MG63 (cell line): Measurements from ENCODE around the gene PTPRM. TPM values are rescaled to one million over a fixed set of nuclear protein-coding genes. Genes with fewer than 3 reads are reported as not detected.

Source experiments
- DNase-seq: peaks from one replicate; pipeline ENCODE4 v3.0.0-alpha.2; 2020
- H3K27me3 ChIP-seq: fragments of 250-450 bp; sonication (Bioruptor Pico); 2 replicates; pipeline ENCODE4 v1.5.1; 2020; ENCODE audit warnings: mild to moderate bottlenecking, moderate library complexity
- H3K36me3 ChIP-seq: fragments of 250-450 bp; sonication (Bioruptor Pico); 2 replicates; pipeline ENCODE4 v1.5.1; 2020; ENCODE audit warnings: mild to moderate bottlenecking, moderate library complexity
- H3K4me3 ChIP-seq: fragments of 250-450 bp; sonication (Bioruptor Pico); 2 replicates; pipeline ENCODE4 v1.5.1; 2020; ENCODE audit warnings: mild to moderate bottlenecking, moderate library complexity
- H3K9me3 ChIP-seq: fragments of 250-450 bp; sonication (Bioruptor Pico); 2 replicates; pipeline ENCODE4 v1.5.1; 2020; ENCODE audit warnings: mild to moderate bottlenecking, moderate library complexity
- total RNA-seq: library from RNA; depleted of rRNA; stranded (reverse); fragments of >200 nt; shearing (Covaris generic); gene quantifications from 2 replicates; pipeline ENCODE4 v1.2.3, GENCODE V29; 2014; ENCODE audit warnings: low replicate concordance

Gene PTPRM
- total RNA-seq, 1 experiment from 2014 or later, result 13.2 TPM

GRCh38 chr18:8073167-8073566, 506.1 kb downstream of the PTPRM start:
- Histone ChIP-seq H3K4me3 (no peak overlapping the region), H3K9me3 (no peaks in the 10 kb centered on the region), H3K27me3 (no peaks in the 10 kb centered on the region), H3K36me3 (no peaks in the 10 kb centered on the region)
- no peak for DNase-seq

- DNase-seq, result no peak
- no peaks in the 10 kb centered on the region for H3K27me3 ChIP-seq
- H3K9me3 ChIP-seq, result no peaks in the 10 kb centered on the region
- no peaks in the 10 kb centered on the region for H3K36me3 ChIP-seq
- H3K4me3 ChIP-seq, result no peak overlapping the region
Observed at GRCh38 chr18:8080092-8080491, 513.0 kb downstream of the PTPRM start.

DNA sequence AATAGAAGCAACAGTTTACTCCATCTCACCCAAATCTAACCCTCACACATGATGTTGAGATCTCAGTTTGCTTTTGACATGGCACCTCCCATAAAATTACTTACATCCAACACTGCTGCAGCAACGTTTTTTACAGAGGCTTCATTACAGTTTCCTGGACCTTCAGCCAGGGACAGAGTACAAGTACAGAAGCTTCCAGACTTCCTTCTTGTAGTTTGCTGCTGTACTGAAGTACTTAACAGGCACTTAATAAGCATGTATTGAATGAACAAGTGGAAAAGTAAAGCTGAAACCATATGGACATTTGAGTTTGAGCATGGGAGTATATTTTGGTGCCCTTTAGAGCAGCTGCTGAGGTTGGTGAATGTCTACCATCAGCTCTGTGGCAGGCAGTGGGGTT, 514.2 kb downstream of the PTPRM start:
- DNase-seq, result no peak
- Histone ChIP-seq H3K27me3 (no peaks in the 10 kb centered on the region), H3K4me3 (no peak overlapping the region), H3K36me3 (no peaks in the 10 kb centered on the region), H3K9me3 (no peaks in the 10 kb centered on the region)

DNA sequence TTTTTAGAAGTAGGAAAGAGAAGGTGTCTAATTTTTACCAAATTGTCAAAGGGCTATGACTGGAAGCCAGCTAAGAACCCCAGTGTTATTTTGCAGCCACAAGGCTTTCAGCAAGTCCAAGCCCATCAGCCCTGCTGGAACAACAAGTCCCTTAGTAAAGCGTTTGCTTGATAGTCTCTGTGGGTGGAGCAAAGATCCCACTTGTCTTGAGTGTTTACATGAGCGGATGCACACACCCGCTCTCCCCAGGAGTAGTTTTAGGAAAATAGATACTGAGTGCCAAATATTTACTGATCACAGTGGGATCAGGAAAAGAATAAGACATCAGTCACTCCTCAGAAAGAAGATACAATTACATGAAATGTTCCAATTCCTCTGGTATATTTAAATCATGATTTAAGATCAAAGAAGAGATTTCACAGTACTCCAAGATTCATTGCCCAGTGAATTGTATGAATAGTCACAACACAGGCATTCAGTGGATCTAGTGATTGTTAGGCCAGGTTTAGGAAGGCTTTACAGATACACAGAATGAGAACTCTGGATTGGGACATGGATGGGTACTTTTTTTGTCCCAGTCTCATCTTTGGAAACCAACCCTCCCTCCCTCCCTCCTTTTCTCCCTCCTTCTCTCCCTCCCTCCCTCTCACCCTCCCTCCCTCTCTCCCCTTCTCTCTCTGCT, 514.9 kb downstream of the PTPRM start:
- no peaks in the 10 kb centered on the region for H3K9me3 ChIP-seq
- no peaks in the 10 kb centered on the region for H3K27me3 ChIP-seq
- no peak overlapping the region for H3K4me3 ChIP-seq
- no peaks in the 10 kb centered on the region for H3K36me3 ChIP-seq
- no peak for DNase-seq

DNA sequence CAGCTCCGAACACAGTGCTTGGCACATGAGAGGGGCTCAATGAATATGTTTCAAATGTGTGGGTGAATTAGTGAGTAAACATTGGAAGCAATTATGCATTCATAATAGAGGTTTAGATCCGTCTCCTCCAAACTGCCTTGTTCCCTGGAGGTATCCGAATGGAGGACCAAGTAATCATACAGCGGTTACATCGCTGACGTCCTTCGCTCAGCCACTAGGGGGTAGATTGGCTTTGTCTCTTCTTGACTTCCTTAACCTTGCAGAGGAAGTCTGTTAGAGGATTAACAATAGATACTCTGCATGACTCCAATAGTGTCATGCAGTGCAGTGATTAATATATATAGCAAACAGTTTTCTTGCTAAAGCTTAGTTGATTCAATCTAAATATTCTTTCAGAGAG, 517.0 kb downstream of the PTPRM start:
- Histone ChIP-seq H3K27me3 (no peaks in the 10 kb centered on the region), H3K36me3 (no peaks in the 10 kb centered on the region), H3K9me3 (no peaks in the 10 kb centered on the region), H3K4me3 (no peak overlapping the region)
- DNase-seq, result peak; percentile 7

DNA sequence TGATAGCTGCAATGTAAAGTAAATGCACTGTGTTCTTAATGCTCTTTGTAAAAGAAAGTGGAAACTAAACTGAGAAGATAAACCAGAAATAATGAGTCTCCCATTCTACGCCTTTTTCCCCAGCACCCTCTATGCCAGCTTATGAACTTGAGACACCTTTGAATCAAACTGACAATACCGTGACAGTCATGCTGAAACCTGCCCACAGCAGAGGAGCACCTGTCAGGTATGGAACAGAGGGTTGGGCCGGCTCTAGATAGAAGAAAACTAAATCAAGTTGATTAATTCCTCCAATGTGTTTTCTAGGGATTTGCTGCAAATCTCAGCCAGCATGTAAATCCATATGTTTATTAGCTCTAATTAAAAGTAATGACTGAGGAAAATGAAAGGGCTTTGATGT, 521.5 kb downstream of the PTPRM start:
- no peaks in the 10 kb centered on the region for H3K27me3 ChIP-seq
- H3K36me3 ChIP-seq, result no peaks in the 10 kb centered on the region
- no peak for DNase-seq
- H3K4me3 ChIP-seq, result no peak overlapping the region
- H3K9me3 ChIP-seq, result no peaks in the 10 kb centered on the region

- Histone ChIP-seq H3K27me3 (no peaks in the 10 kb centered on the region), H3K4me3 (no peak overlapping the region), H3K9me3 (no peaks in the 10 kb centered on the region), H3K36me3 (no peaks in the 10 kb centered on the region)
- DNase-seq, result no peak
Observed at GRCh38 chr18:8091035-8091434, 523.9 kb downstream of the PTPRM start.

- DNase-seq, result no peak
- Histone ChIP-seq H3K4me3 (no peak overlapping the region), H3K9me3 (no peaks in the 10 kb centered on the region), H3K27me3 (no peaks in the 10 kb centered on the region), H3K36me3 (no peaks in the 10 kb centered on the region)
Observed at GRCh38 chr18:8095947-8096570, 528.9 kb downstream of the PTPRM start.

DNA sequence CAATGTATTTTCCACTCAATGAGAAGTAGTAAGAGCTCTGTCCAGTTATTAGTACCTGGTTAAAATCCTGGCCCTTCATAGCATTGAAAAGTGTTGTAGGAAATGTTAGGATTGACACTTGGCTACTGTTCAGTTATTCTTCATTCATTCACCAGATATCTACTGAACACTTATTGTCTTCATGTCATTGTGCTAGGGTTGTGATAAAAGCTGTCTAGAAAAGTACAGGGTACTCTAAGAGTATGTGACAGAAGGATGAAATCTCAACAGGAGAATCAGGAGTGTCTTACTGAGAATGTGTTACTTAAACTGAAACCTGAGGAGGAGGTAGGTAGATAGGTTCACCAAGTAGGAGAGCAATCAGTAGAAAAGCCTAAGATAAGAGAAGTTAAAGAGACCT, 530.3 kb downstream of the PTPRM start:
- DNase-seq, result no peak
- no peaks in the 10 kb centered on the region for H3K27me3 ChIP-seq
- no peaks in the 10 kb centered on the region for H3K36me3 ChIP-seq
- H3K4me3 ChIP-seq, result no peak overlapping the region
- no peaks in the 10 kb centered on the region for H3K9me3 ChIP-seq

- no peaks in the 10 kb centered on the region for H3K36me3 ChIP-seq
- no peaks in the 10 kb centered on the region for H3K27me3 ChIP-seq
- no peak for DNase-seq
- H3K4me3 ChIP-seq, result no peak overlapping the region
- no peaks in the 10 kb centered on the region for H3K9me3 ChIP-seq
Observed at GRCh38 chr18:8097927-8098326, 530.8 kb downstream of the PTPRM start.

DNA sequence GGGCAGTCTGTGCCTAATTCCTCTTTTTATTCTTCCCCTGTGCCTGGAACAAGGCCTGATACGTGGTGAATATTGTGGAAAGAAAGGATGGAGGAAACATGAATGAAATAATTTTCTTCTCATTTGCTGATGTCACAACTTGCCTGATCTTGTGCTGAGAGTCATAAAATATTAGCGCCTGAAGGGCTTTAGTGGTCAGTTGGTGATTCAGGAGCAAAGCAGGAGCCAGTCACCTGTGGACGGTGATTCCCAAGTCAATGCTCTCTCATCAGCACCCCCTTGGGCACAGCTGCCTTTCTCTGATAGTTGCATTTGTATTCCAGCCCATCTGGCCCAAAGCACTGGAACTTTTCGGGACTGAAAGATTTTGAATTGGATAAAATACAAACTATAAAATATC, 539.5 kb downstream of the PTPRM start:
- Histone ChIP-seq H3K9me3 (no peaks in the 10 kb centered on the region), H3K27me3 (no peaks in the 10 kb centered on the region), H3K36me3 (no peaks in the 10 kb centered on the region), H3K4me3 (no peak overlapping the region)
- DNase-seq, result no peak

GRCh38 chr18:8107426-8107825, 540.3 kb downstream of the PTPRM start:
- Histone ChIP-seq H3K9me3 (no peaks in the 10 kb centered on the region), H3K36me3 (no peaks in the 10 kb centered on the region), H3K27me3 (no peaks in the 10 kb centered on the region), H3K4me3 (no peak overlapping the region)
- DNase-seq, result no peak

GRCh38 chr18:8114480-8114879, 547.4 kb downstream of the PTPRM start:
- DNase-seq, result no peak
- no peaks in the 10 kb centered on the region for H3K27me3 ChIP-seq
- no peak overlapping the region for H3K4me3 ChIP-seq
- no peaks in the 10 kb centered on the region for H3K9me3 ChIP-seq
- H3K36me3 ChIP-seq, result no peaks in the 10 kb centered on the region

GRCh38 chr18:8116341-8117005, 549.4 kb downstream of the PTPRM start:
- peak; percentile 48 for DNase-seq
- no peaks in the 10 kb centered on the region for H3K36me3 ChIP-seq
- no peaks in the 10 kb centered on the region for H3K9me3 ChIP-seq
- no peaks in the 10 kb centered on the region for H3K27me3 ChIP-seq
- H3K4me3 ChIP-seq, result no peak overlapping the region

GRCh38 chr18:8117006-8117371, 549.9 kb downstream of the PTPRM start:
- no peaks in the 10 kb centered on the region for H3K36me3 ChIP-seq
- H3K4me3 ChIP-seq, result no peak overlapping the region
- no peak for DNase-seq
- no peaks in the 10 kb centered on the region for H3K9me3 ChIP-seq
- H3K27me3 ChIP-seq, result no peaks in the 10 kb centered on the region

DNA sequence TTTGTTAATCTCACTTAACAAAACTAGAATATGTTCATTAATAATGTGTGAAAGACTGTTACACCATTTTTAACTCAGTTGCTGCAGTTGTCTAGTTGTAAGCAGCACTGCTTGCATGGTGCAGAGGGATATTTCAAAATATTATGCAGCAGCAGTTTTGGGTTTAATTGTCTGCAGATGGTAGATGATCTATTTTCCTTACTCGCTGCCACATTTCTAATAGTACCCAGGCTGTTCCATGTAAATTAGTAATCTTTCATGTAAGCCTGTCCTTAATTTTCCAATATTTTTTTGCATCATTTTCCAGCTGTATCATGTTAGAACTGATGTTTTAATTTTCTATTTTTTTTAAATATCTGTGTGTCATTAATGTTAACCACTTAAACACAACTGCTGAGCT, 554.0 kb downstream of the PTPRM start:
- no peaks in the 10 kb centered on the region for H3K36me3 ChIP-seq
- H3K4me3 ChIP-seq, result no peak overlapping the region
- DNase-seq, result no peak
- H3K27me3 ChIP-seq, result no peaks in the 10 kb centered on the region
- no peaks in the 10 kb centered on the region for H3K9me3 ChIP-seq

DNA sequence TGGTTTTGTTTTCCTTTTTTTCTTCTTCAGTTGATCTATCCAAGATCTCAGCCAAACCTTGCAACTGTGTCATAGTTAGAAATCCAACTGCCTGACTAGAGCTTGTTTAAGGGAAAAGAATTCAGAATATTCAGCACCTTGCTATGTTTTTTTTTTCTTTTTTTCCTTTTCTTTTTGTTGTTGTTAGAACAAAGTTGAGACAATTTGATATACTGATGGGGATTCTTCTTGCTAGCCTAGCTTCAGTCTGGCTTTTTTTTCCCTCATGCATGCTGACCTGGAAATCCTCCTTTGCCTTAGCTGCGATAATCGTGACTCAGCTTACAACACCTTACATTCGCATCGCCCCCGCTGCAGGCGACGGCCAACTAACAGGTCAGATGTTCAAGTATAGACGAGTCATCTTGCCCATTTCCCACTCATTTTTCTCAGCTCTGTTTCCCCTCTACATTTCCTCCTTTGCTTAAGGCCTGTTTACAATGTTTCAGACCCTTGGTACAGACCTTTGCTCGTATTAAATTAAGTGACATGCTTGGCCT, 554.9 kb downstream of the PTPRM start:
- no peaks in the 10 kb centered on the region for H3K27me3 ChIP-seq

More for the DNA sequence above, 554.9 kb downstream of the PTPRM start:
- Histone ChIP-seq H3K36me3 (no peaks in the 10 kb centered on the region), H3K9me3 (no peaks in the 10 kb centered on the region), H3K4me3 (no peak overlapping the region)
- peak; percentile 3 for DNase-seq
